Gastrocnemius medialis (tissue), 4 donors: ENCODE results near the gene VAV2. TPM values are rescaled to one million over a fixed set of nuclear protein-coding genes. Genes with fewer than 3 reads are reported as not detected.
"Not testable (repeated sequence)": the region's sequence is repeated elsewhere in the genome, so short reads cannot be mapped to it uniquely, and the experiment has no call there.

Source experiments
- ATAC-seq, 2 donors: fragments of 150-250 bp; one replicate each; pipeline ENCODE4 v1.9.1; 2016
- DNase-seq, 2 donors: peaks; one replicate each; pipeline ENCODE4 v3.0.0-alpha.2; 2019
- H3K27ac ChIP-seq, 4 donors: fragments of 200-600 bp; sonication (generic); 1 replicate in 1 of 4; 2 replicates in 3 of 4; pipeline ENCODE4 v1.5.1; 2016 to 2018; ENCODE audit warnings: mild to moderate bottlenecking in 2 of 4, moderate library complexity in 1 of 4
- H3K27me3 ChIP-seq, 3 donors: fragments of 200-600 bp; sonication (generic) in 2 of 3; 1 replicate in 1 of 3; 2 replicates in 2 of 3; pipeline versions ENCODE4 v1.5.1 to v1.6.0; 2016 to 2019; ENCODE audit warnings: mild to moderate bottlenecking in 1 of 3, moderate library complexity in 1 of 3
- H3K36me3 ChIP-seq, 2 donors: fragments of 200-600 bp; sonication (generic) in 1 of 2; one replicate each; pipeline ENCODE4 v1.5.1; 2017 to 2018
- H3K4me1 ChIP-seq, 2 donors: fragments of 200-600 bp; sonication (generic) in 1 of 2; one replicate each; pipeline ENCODE4 v1.5.1; 2016 to 2017; ENCODE audit warnings: mild to moderate bottlenecking in 2 of 2
- H3K4me3 ChIP-seq, 4 donors: fragments of 200-600 bp; sonication (generic) in 3 of 4; 1 replicate in 1 of 4; 2 replicates in 3 of 4; pipeline ENCODE4 v1.5.1; 2016 to 2019; ENCODE audit warnings: mild to moderate bottlenecking in 2 of 4
- H3K9me3 ChIP-seq, 3 donors: fragments of 200-600 bp; sonication (generic) in 2 of 3; 1 replicate in 1 of 3; 2 replicates in 2 of 3; pipeline ENCODE4 v1.5.1; 2016 to 2019
- POLR2A ChIP-seq, 2 donors: fragments of 450-650 bp; IDR thresholded peaks; one replicate each; pipeline ENCODE4 v1.6.1; 2017; ENCODE audit warnings: antibody characterized with exemption in 2 of 2, mild to moderate bottlenecking in 2 of 2, moderate library complexity in 2 of 2
- in situ Hi-C, 4 donors: fragments of 200-750 bp; cut with MboI; loops; one replicate each; pipeline versions ENCODE4 v1.15.0 to v1.8.0; 2017; ENCODE audit warnings: low sequenced_read_pairs in 4 of 4
- intact Hi-C: fragments of 100-400 bp; cut with DNase I; formaldehyde crosslinking; loops from one replicate; pipeline ENCODE4 v1.15.1; 2023; ENCODE audit warnings: low total_unique reads
- total RNA-seq, 4 donors: library from RNA; depleted of rRNA; stranded (reverse); fragments of >200 nt; gene quantifications; one replicate each; pipeline versions ENCODE4 v1.1.0 to v1.2.3, GENCODE V29; 2016
- TF ChIP-seq, protein P1 (sequence below), 5 experiments: fragments of 450-650 bp in 3 of 5; fragments of 200-600 bp in 2 of 5; sonication (generic) in 2 of 5; IDR thresholded peaks in 4 of 5; conservative IDR thresholded peaks in 1 of 5; 1 replicate in 4 of 5; 2 replicates in 1 of 5; pipeline ENCODE4 v1.5.1; 2016 to 2019; ENCODE audit warnings: antibody characterized with exemption in 5 of 5, mild to moderate bottlenecking in 3 of 5, moderate library complexity in 3 of 5

VAV2 gene
- total RNA-seq, 4 donors from 2014 or later = 0.51 to 1.2 (median 0.97) TPM

DNA sequence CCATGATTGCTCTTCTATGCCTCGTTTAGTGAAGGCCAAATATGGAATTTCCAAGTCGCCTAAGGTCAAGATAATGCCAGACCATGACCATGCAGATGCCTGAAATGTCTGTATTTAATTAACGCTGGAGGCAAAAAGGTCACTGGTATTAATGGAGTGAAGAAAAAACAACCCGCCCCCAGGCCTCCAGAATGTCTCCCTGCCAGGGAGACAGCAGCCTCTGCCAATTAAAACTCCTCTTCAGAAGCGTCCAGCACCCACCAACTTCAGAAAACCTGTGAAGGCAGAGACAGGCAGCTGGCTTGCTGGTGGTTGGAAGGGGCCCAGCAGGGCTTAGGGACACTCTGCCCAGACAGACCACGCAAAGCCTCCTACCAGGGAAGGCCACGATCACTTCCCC is 94.4 kb downstream of the VAV2 start:
- H3K4me3 ChIP-seq = no peak overlapping the region
- in situ Hi-C loops = no loop called here

DNA sequence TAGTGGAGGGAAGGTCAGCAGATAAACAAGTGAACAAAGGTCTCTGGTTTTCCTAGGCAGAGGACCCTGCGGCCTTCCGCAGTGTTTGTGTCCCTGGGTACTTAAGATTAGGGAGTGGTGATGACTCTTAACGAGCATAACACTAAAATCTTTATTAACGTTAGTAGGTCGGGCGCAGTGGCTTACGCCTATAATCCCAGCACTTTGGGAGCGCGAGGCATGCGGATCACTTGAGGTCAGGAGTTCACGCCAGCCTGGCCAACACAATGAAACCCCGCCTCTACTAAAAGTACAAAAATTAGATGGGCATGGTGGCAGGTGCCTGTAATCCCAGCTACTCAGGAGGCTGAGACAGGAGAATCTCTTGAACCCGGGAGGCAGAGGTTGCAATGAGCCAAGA is 96.1 kb downstream of the VAV2 start:
- DNase-seq, H3K4me3 ChIP-seq, H3K27ac ChIP-seq, H3K27me3 ChIP-seq, H3K36me3 ChIP-seq, H3K9me3 ChIP-seq, ATAC-seq, in situ Hi-C loops, intact Hi-C loops, H3K4me1 ChIP-seq: not testable (repeated sequence)

More for the DNA sequence above, 94.4 kb downstream of the VAV2 start:
- TF ChIP-seq POLR2A (IDR thresholded peaks at IDR 0.05) = no peak
- TF ChIP-seq, protein P1, sequence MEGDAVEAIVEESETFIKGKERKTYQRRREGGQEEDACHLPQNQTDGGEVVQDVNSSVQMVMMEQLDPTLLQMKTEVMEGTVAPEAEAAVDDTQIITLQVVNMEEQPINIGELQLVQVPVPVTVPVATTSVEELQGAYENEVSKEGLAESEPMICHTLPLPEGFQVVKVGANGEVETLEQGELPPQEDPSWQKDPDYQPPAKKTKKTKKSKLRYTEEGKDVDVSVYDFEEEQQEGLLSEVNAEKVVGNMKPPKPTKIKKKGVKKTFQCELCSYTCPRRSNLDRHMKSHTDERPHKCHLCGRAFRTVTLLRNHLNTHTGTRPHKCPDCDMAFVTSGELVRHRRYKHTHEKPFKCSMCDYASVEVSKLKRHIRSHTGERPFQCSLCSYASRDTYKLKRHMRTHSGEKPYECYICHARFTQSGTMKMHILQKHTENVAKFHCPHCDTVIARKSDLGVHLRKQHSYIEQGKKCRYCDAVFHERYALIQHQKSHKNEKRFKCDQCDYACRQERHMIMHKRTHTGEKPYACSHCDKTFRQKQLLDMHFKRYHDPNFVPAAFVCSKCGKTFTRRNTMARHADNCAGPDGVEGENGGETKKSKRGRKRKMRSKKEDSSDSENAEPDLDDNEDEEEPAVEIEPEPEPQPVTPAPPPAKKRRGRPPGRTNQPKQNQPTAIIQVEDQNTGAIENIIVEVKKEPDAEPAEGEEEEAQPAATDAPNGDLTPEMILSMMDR (IDR thresholded peaks at IDR 0.05 in 4 of 5, conservative IDR thresholded peaks at IDR 0.05 in 1 of 5) = no peak
- H3K27ac ChIP-seq = no peak overlapping the region
- DNase-seq (no peak), ATAC-seq (no peak)
- no peaks in the 10 kb centered on the region for H3K36me3 ChIP-seq
- no peaks in the 10 kb centered on the region for H3K27me3 ChIP-seq
- no peaks in the 10 kb centered on the region for H3K9me3 ChIP-seq
- intact Hi-C loops = no loop called here
- no peaks in the 10 kb centered on the region for H3K4me1 ChIP-seq

DNA sequence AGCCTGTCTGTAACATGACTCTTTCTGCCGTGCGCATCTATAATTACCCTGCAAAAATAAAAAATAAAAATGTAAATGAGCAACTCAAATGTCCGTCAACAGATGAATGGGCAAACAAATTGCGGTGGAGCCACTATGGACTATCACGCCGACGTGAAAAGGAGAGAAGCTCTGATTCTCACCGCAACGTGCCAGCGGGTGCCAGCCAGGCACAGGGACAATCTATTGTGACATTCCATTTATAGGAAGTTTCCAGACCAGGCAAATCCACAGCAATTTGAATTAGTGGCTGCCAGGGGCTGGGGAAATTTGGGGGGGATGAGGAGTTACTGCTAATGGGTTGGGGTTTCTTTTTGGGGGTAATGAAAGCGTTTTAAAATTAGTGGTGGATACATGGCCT is 96.8 kb downstream of the VAV2 start:
- DNase-seq (no peak), ATAC-seq (no peak)
- Histone ChIP-seq H3K36me3 (no peaks in the 10 kb centered on the region), H3K9me3 (no peaks in the 10 kb centered on the region), H3K4me3 (no peak overlapping the region), H3K27me3 (no peaks in the 10 kb centered on the region), H3K27ac (no peak overlapping the region), H3K4me1 (no peaks in the 10 kb centered on the region)
- in situ Hi-C loops = no loop called here
- intact Hi-C loops = no loop called here
- TF ChIP-seq, protein P1 (IDR thresholded peaks at IDR 0.05 in 4 of 5, conservative IDR thresholded peaks at IDR 0.05 in 1 of 5) = no peak
- no peak for TF ChIP-seq POLR2A (IDR thresholded peaks at IDR 0.05)

DNA sequence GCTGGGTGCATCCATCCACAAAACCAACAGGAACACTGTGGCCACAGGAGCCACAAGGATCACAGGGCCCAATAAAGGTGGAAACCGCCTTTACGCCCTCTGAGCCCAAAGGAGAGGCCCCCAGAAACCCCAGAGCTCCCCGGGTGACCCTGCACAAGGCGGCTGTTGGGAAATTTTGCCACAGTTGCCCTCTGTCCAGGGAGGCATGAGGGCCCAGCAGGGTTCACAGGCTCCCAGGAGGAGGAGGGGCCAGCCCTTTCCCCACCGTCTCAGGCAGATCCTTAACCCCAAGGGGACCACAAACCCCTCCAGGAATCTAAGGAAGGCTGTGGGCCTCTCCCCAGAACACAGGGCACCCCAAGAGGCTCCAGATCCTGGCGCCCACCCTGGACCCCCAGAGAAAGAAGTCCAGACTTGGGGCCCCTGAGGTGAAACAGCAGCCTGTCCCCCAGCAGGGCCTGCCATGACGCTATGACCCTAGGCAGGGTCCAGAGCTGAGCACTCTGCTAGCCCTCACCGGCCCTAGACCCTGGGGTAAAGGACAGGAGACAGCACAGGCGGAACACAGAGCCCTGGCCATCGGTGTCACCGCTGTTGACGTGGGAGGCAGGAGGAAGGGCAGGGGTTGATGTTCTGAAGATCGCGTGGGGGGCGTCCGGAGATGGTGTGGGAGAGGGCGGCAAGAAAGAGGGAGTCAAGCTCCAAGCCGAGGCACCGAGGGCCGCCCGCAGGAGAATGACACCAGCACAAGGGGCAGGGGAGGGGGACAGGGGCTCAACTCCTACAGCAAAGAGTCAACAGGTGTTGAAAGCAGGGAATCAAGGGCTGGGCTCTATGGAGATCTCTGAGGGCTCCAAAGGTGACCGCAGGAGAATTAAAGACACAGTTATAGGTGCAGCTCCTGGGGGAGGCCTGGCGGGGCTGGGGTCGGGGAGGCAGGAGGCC is 97.5 kb downstream of the VAV2 start:
- no peak for DNase-seq
- no peak for ATAC-seq
- in situ Hi-C loops (no loop called here), intact Hi-C loops (no loop called here)
- H3K4me1 ChIP-seq = no peaks in the 10 kb centered on the region
- no peak overlapping the region for H3K27ac ChIP-seq
- peaks cover 0 to 2% (median 0%) of the 10 kb centered on the region in 3 donors for H3K27me3 ChIP-seq
- H3K9me3 ChIP-seq = no peaks in the 10 kb centered on the region
- H3K4me3 ChIP-seq = no peak overlapping the region
- TF ChIP-seq, protein P1 (IDR thresholded peaks at IDR 0.05 in 4 of 5, conservative IDR thresholded peaks at IDR 0.05 in 1 of 5) = no peak
- TF ChIP-seq POLR2A (IDR thresholded peaks at IDR 0.05) = no peak
- no peaks in the 10 kb centered on the region for H3K36me3 ChIP-seq

DNA sequence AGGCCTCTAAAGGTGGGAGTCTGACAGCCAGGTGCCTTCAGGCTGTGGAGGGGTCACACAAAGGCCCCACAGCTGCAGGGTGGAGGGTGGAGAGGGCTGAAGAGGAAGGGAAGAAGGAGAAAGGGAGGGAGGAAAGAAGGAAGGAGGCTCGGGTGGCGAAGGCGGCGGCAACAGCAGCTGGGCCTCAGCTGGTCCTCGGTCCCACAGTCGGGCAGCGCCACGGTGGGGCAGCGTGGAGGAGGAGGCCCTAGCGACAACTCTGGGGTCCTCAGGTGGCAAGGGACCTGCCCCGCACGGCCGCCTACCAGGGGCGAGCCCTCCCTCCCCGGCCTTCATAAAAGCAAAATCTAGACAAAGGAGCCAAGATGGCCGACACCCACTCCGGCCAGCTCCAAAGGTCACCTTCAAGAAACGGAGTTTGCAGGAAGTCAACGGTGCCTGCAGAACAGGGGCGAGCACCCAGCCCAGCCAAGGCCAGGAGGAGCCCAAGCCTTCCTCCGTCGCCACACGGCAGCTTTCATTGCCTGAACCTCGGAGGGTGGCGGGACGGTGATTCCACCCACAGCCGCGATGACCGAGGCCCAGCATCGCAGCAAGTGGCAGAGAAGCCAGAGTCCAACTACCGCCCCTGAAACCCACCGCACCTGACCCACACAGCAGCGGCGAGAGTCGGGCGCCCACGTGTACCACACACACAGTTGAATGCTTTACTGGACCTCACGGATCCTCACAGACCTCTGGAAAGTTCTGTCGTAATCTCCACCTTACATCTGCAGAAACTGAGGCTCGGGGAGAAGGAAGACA is 98.7 kb downstream of the VAV2 start:
- no peak for TF ChIP-seq POLR2A (IDR thresholded peaks at IDR 0.05)
- TF ChIP-seq, protein P1 (IDR thresholded peaks at IDR 0.05 in 4 of 5, conservative IDR thresholded peaks at IDR 0.05 in 1 of 5) = no peak
- ATAC-seq = no peak
- no peaks in the 10 kb centered on the region for H3K36me3 ChIP-seq
- no peak for DNase-seq
- H3K4me1 ChIP-seq = no peaks in the 10 kb centered on the region
- no peak overlapping the region for H3K27ac ChIP-seq
- no peak overlapping the region for H3K4me3 ChIP-seq
- in situ Hi-C loops = no loop called here
- H3K9me3 ChIP-seq = no peaks in the 10 kb centered on the region
- peaks cover 0 to 2% (median 0%) of the 10 kb centered on the region in 3 donors for H3K27me3 ChIP-seq
- intact Hi-C loops = no loop called here
